GM10266 (cell line): Measurements from ENCODE around the gene LGALS7.

Experiments used
- DNase-seq: peaks from one replicate; pipeline ENCODE4 v3.0.0; 2012; ENCODE audit errors: extremely low spot score
- TF ChIP-seq, protein P1 (sequence below): IDR thresholded peaks from 2 replicates; pipeline ENCODE4 v1.5.1; 2012; ENCODE audit warnings: mild to moderate bottlenecking, low read depth; ENCODE audit not compliant: control insufficient read depth, insufficient read depth; ENCODE audit errors: missing control alignments

LGALS7 gene

DNA sequence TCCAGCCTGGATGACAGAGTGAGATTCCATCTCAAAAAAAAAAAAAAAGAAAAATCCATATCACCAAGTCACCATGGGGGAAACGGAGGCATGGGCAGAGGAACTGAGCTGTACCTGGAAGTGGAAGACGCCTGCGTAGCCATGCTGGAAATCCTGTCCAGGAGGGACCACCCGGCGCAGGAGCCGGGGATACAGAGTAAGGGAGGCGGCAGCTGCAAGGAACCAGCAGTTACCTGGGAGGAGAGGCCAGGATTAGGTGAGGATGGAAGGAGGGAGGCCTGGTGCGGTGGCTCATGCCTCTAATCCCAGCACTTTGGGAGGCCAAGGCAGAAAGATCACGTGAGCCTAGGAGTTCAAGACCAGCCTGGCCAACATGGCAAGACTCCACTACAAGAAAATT is 31.0 kb downstream of the LGALS7 start:
- TF ChIP-seq, protein P1, sequence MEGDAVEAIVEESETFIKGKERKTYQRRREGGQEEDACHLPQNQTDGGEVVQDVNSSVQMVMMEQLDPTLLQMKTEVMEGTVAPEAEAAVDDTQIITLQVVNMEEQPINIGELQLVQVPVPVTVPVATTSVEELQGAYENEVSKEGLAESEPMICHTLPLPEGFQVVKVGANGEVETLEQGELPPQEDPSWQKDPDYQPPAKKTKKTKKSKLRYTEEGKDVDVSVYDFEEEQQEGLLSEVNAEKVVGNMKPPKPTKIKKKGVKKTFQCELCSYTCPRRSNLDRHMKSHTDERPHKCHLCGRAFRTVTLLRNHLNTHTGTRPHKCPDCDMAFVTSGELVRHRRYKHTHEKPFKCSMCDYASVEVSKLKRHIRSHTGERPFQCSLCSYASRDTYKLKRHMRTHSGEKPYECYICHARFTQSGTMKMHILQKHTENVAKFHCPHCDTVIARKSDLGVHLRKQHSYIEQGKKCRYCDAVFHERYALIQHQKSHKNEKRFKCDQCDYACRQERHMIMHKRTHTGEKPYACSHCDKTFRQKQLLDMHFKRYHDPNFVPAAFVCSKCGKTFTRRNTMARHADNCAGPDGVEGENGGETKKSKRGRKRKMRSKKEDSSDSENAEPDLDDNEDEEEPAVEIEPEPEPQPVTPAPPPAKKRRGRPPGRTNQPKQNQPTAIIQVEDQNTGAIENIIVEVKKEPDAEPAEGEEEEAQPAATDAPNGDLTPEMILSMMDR = no peak
- DNase-seq = no peak

DNA sequence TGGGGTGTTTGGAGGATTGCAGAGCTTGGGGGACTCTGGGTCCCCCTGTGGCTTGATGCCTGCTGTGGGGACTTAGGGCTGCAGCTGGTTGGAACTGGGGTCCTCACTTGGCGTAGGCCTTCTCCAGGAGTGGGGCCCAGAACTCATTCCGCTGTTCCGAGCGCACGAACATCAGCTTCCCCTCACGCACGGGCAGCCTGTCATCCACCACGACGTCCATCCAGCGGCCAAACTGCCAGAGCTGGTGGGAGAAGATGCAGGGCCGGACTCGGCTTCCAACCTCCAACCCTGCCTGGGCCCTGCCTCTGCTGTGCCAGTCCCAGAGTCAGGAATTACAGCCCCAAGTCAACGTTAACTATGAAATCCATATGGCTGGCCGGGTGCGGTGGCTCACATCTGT is 31.6 kb downstream of the LGALS7 start:
- TF ChIP-seq, protein P1 = no peak

DNA sequence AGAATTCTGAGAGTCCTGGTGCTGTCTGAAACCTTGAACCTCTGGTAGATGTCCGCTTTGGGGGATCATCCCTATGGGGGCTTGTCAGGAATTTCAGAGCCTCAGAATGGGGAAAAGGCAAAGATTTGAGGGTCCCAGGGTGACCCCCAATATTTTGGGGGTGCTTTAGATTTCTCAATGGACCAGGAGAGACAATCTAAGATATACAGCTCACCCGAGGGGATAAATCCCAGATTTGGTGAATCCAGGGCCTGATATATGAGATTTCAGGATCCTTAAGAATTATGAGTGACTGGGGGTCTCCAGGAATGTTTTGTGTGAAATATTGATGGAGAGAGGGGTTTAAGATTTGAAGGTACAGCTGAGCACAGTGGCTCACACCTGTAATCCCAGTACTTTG is 32.4 kb downstream of the LGALS7 start:
- DNase-seq = no peak
- TF ChIP-seq, protein P1 = no peak

More for the DNA sequence above, 31.6 kb downstream of the LGALS7 start:
- DNase-seq = no peak

DNA sequence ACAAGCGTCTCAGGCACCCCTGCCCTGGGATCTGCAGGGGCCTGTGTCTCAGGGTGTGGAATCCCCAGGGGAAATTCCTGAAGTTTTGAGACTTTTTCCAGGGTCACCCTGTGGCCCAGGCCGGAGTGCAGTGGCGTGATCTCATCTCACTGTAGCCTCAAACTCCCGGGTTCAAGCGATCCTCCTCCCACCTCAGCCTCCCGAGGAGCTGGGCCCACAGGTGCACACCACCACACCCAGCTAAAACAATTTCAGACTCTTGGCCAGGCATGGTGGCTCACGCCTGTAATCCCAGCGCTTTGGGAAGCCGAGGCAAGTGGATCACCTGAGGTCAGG is 33.1 kb downstream of the LGALS7 start:
- DNase-seq = no peak
- TF ChIP-seq, protein P1 = no peak

GRCh38 chr19:38739440-38740256 is 33.7 kb downstream of the LGALS7 start:
- TF ChIP-seq, protein P1 = no peak

DNA sequence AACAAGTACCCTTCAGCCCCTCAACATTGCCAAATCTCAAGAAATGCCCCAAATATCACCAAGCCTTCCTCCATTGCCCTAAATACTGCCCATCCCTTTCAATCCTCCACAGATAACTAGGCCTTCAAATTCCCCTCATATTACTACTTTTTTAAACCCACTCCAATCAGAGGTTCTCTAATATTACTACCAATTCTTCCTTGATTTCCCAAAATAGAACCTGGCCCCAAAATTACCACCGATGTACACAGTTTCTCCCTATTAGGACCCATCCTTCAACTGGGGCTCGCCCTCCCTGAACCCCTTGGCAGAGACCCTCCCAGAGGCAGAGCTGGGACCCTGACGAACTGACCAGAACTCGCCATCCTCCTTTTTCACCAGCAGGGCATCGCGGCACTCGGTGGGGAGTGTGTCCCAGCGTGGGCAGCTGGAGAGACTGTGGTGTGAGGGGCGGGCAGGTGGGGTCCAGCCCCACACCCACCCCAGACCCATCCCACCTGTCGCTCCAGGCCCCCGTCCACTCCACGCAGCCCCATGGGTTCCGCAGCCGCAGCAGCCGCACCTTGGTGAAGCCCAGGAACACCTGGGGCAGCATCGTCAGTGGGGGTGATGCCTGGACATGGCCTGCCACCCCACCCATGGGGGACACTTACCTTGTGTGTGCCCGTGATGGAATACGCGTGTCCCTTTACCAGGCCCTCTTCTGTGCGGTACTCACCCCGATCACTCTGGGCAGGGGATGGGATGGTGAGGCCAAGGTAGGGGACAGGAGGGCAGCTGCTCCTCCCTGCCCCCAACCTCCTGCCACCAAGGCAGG is 35.2 kb downstream of the LGALS7 start:
- no peak for DNase-seq
- TF ChIP-seq, protein P1 = no peak

More at GRCh38 chr19:38739440-38740256, 33.7 kb downstream of the LGALS7 start:
- no peak for DNase-seq

DNA sequence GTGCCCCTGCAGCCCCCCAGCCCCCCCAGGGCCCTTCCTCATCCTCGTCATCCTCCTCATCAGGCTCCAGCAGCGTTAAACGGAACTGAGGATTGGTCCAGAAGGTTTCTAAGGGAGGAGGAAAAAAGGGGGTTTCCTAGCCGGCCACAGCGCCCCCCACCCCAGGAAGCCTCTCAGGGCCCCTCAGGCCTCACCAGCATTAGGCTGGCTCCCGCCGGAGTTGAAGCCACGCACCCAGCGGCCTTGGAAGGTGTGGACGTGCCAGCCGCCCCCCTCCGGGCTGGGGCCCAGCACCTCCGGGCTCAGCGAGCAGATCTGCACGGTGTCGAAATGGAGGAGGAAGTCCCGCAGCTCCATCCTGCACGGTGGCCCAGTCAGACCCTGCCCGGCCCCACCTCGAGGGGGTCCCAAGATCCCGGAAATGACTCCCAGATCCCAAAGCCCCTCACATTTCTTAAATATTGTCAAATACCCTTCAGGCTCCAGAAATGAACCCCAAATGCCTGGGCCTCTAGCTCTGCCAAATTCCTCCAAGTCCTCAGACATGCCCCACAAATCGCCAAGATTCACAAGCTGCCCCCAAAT is 35.9 kb downstream of the LGALS7 start:
- TF ChIP-seq, protein P1 = no peak
- no peak for DNase-seq
